NCI-H187 treated with DMSO at 0.1 percent for 48 hours (cell line): ENCODE measurements around the gene ZPR1.
"Not testable (repeated sequence)": the region's sequence is repeated elsewhere in the genome, so short reads cannot be mapped to it uniquely, and the experiment has no call there.

Source experiments
- DNase-seq: peaks from one replicate; lab custom pipeline; 2025; lab: John Stamatoyannopoulos, UW

The ZPR1 gene

DNA sequence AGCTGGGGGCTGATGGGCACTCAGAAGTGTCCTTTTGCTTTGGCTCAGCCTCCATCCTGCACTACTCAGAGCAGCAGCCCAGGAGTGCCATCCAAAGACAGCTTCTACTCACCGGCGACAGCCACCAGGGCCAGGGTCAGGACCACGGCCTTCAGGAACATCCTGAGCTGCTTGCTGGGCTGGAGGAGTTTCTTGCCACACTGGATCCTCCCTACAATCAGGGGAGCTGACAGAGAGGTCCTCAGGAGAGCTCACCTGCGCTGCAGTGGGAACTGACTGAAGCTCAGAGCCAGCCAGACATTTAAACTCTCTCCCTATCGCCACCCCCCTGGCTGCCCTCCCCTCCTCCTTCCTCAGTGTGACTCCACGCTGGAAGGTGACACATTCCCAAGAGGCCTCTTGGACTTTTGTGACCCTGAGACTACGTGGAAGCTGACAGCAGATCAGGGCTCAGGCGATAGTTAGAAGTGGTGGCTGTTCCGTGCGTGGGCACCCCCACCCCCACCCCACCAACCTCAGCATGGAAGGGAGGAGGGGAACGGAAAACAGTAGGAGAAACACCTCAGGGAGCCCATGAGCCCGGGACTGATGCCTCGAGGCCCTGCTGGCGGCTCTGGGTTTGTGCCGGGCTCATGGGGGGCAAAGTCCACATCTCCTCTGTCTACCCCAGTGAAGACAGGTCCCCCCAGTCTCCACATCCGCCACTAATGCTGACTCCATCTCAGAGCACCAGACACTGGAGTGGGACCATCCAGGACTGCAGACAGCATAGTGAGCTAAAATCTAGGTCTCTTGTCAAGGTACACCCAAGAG lies 35.4 kb upstream of the ZPR1 start, which contains the start of gene APOA4:
Gene APOA4 (minus strand): TSS at position 274 of the 813 bp plus-strand sequence. CDS start 113 bp downstream, at position 161.
- no peak for DNase-seq

GRCh38 chr11:116822575-116822974 lies 34.8 kb upstream of the ZPR1 start:
- no peak for DNase-seq

GRCh38 chr11:116821050-116821918 lies 33.5 kb upstream of the ZPR1 start:
- DNase-seq: no peak

- no peak for DNase-seq
Observed at GRCh38 chr11:116819049-116819448, 31.2 kb upstream of the ZPR1 start.

GRCh38 chr11:116814502-116814901 lies 26.7 kb upstream of the ZPR1 start:
- no peak for DNase-seq

DNA sequence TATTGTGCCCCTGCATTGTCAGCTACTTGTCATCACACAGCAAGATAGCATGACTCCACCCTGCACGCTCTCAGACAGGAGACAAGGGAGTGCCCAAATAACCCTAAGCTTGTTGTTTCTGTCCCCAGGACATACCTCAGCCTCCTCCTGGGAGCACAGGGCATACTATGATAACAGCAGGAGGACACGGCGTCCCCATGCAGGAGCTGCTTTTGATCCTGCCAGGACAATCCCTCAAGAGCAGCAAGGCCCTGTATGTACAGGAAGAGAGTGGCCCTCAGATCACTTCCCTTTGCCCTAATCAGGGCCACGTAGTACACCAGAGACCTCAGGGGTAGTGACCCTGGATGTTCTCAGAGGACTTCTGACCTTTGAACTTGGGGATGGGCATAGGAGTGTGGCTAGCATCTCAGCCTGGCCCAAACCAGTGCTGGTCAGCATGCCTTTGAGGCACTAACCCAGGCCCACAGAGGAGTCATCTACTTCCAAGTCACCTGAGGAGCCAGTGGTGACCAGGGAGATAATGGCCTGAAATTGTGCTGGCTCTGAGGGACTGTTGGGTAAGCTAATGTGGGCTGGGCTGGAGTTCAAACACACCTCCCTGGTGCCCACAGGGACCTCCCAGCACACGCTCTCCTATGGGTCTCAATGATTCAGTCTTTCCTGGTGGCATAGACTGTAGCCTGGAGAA lies 26.1 kb upstream of the ZPR1 start:
- DNase-seq: no peak

DNA sequence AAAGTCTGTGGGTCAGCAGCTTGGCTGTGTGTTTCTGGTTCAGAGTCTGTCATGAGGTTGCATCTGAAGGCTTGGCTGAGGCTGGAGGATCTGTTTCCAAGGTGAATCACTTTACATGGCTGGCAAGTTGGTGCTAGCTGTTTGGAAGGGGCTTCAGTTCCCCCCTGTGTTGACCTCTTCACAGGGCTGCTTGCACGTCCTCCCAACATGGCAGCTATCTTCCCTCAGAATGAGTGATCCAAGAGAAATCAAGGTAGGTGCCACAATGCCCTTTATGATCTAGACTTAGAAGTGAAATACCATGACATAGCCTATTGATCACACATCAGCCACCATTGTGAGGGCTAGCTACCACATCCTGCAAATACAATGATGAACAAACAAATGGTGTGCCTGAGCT lies 25.3 kb upstream of the ZPR1 start:
- no peak for DNase-seq

- no peak for DNase-seq
Observed at GRCh38 chr11:116812109-116812508, 24.3 kb upstream of the ZPR1 start.

- no peak for DNase-seq
Observed at GRCh38 chr11:116811194-116811593, 23.4 kb upstream of the ZPR1 start.

GRCh38 chr11:116808262-116809175 lies 20.7 kb upstream of the ZPR1 start:
- DNase-seq: no peak

GRCh38 chr11:116807601-116808261 lies 19.9 kb upstream of the ZPR1 start:
- DNase-seq: no peak

DNA sequence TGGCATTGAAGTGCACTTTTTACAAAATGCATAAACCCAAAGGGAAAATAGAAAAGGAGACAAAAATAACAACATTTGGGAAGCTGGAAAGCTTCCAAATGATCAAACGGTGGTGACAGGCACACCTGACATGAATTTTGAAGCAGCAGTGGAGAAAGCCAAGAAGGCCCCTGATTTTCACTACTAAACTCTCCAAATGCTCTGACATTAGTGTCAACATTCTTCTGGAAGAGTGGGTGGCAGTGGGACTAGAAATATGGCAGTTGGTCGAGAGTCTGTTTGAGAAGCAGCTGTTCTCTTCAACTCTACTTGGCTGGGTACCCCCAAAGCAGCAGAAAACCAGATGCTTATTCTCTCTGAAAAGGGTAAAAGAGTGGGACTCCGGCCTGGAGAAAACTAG lies 16.2 kb upstream of the ZPR1 start:
- DNase-seq: no peak

- DNase-seq: not testable (repeated sequence)
Observed at GRCh38 chr11:116801662-116802061, 13.8 kb upstream of the ZPR1 start.

DNA sequence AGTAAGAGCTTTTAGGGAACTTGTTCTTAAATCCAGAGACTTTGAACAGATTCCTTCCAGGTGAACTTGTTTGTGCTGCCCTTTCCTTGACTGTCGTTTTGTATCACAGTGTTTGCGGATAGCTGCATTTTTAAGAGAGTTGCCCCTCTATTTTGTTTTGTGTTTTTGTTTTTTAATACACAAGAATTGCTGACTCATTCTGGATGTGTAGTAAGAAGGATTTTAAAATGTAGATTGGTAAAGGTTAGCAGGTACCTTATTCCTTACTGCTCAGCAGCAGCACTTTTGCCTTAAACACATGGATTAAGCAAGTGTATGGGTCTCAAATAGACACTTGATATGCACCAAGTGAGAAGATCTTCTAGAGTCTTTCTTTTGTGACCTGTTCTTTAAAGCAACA lies 12.8 kb upstream of the ZPR1 start:
- DNase-seq: no peak

DNA sequence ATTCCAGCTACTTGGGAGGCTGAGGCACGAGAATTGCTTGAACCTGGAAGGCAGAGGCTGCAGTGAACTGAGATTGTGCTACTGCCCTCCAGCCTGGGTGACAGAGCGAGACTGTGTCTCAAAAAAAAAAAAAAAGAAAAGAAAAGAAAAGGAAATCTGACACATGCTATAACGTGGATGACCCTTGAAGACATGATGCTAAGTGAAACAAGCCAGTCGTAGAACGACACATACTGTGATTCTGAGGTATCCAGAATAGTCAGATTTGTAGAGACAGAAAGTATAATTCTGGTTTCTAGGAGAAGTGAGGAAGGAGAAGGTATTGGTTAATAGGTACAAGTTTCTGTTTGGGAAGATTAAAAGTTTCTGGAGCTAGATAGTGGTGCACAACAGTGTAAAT lies 10.5 kb upstream of the ZPR1 start:
- no peak for DNase-seq

DNA sequence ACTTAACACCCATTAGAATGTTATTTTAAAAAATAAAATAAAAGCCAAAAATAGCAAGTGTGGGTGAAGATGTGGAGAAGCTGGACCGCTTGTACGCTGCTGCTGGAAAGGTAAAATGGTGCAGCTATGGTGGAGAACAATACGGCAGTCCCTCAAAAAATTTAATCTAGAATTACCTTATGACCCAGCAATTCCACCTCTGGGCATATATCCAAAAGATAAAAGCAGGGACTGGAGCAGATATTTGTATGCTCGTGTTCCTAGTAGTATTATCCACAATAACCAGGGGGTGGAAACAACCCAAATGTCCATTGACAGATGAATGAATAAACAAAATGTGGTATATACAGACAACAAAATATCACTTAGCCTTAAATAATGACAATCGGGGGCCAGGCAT lies 10.0 kb upstream of the ZPR1 start:
- no peak for DNase-seq

GRCh38 chr11:116796548-116796947 lies 8.7 kb upstream of the ZPR1 start:
- DNase-seq: no peak

DNA sequence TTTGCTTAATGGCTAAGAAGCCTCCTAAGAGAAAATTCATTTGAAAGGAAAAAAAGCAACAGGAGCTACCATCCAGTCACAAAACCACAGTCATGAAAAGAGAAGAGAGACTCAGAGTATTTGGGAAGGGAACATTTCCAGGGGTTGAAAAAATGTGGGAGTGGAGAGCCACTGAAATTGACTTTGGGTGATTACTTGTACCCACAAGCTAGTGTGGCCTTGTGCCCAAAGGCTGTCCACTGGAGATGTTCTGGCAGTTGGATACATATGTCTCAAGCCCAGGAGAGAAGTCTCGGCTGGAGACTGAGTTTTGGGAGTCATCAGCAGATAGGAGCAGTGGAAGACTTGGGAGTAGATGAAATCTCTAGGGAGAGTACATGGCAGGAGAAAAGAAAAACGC lies 7.0 kb upstream of the ZPR1 start:
- DNase-seq: no peak

GRCh38 chr11:116793772-116794097 lies 5.9 kb upstream of the ZPR1 start:
- no peak for DNase-seq

DNA sequence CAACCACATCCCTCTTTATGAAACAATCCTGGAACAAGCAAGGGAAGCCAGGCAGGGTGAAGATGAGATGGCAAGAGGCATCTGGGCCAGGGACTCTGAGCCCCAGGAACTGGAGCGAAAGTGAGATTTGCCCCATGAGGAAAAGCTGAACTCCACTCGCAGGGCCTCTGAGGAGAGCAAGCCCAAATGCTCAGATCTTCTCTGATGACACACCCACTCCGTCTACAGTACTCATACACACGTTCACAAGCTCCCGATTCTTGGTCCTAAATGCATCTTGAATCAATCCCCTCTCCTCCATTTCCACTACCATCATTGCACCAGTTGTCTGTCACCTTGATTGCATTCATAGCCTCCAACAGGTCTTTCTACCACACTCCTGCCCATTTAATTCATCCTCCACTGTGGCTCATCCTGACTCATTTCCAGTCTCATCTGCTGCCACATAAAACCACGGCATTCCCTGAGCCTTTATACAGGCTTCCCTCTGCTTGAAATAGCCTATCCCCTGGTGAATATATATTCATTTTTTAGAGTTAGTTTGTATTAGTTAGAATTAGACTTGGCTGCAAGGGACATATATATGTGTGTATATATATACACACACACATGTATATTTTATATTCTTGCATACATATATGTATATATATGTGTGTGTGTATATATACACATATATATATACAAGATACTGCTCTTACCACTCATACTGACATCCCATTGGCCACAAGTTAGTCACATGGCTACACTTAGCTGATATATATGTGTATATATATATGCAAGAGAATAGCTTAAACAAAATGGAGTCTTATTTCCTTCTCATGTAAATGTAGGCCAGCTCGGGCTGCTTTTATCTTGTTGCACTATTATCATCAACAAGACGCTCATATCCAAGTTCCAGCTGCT lies 5.3 kb upstream of the ZPR1 start:
- no peak for DNase-seq
